ENCODE measurements around the gene RBM17.
"Not testable (repeated sequence)": the region's sequence is repeated elsewhere in the genome, so short reads cannot be mapped to it uniquely, and the experiment has no call there.

RBM17 gene

GRCh38 chr10:6112893-6113292 is 24.1 kb downstream of the RBM17 start:
- DNase-seq (ENCODE audit: low read depth): no peak

GRCh38 chr10:6114299-6114698 is 25.5 kb downstream of the RBM17 start:
- no peak for DNase-seq (ENCODE audit: low read depth)

- peak; percentile 33 for DNase-seq (ENCODE audit: low read depth)
Measured at GRCh38 chr10:6114805-6115341, 26.0 kb downstream of the RBM17 start.

GRCh38 chr10:6115411-6115810 is 26.6 kb downstream of the RBM17 start:
- no peak for DNase-seq (ENCODE audit: low read depth)

- DNase-seq (ENCODE audit: low read depth): no peak
Measured at GRCh38 chr10:6115824-6116350, 27.1 kb downstream of the RBM17 start.

GRCh38 chr10:6116806-6117205 is 28.0 kb downstream of the RBM17 start:
- DNase-seq (ENCODE audit: low read depth): no peak

GRCh38 chr10:6117711-6118110 is 28.9 kb downstream of the RBM17 start:
- no peak for DNase-seq (ENCODE audit: low read depth)

GRCh38 chr10:6119423-6119822 is 30.6 kb downstream of the RBM17 start:
- DNase-seq (ENCODE audit: low read depth): no peak

GRCh38 chr10:6119962-6120361 is 31.1 kb downstream of the RBM17 start:
- no peak for DNase-seq (ENCODE audit: low read depth)

GRCh38 chr10:6120691-6121090 is 31.9 kb downstream of the RBM17 start:
- DNase-seq (ENCODE audit: low read depth): no peak

- DNase-seq (ENCODE audit: low read depth): no peak
Measured at GRCh38 chr10:6121146-6121545, 32.3 kb downstream of the RBM17 start.

- no peak for DNase-seq (ENCODE audit: low read depth)
Measured at GRCh38 chr10:6123532-6123931, 34.7 kb downstream of the RBM17 start.

- DNase-seq (ENCODE audit: low read depth): no peak
Measured at GRCh38 chr10:6124666-6125065, 35.8 kb downstream of the RBM17 start.

- DNase-seq (ENCODE audit: low read depth): not testable (repeated sequence)
Measured at GRCh38 chr10:6127461-6127860, 38.6 kb downstream of the RBM17 start.

GRCh38 chr10:6128087-6128486 is 39.3 kb downstream of the RBM17 start:
- no peak for DNase-seq (ENCODE audit: low read depth)

- DNase-seq (ENCODE audit: low read depth): no peak
Measured at GRCh38 chr10:6128591-6129251, 39.9 kb downstream of the RBM17 start.

GRCh38 chr10:6130848-6131470 is 42.1 kb downstream of the RBM17 start:
- DNase-seq (ENCODE audit: low read depth): no peak

- DNase-seq (ENCODE audit: low read depth): no peak
Measured at GRCh38 chr10:6133331-6134098, 44.7 kb downstream of the RBM17 start.

GRCh38 chr10:6134099-6134823 is 45.4 kb downstream of the RBM17 start:
- no peak for DNase-seq (ENCODE audit: low read depth)

GRCh38 chr10:6135039-6135438 is 46.2 kb downstream of the RBM17 start:
- no peak for DNase-seq (ENCODE audit: low read depth)

- no peak for DNase-seq (ENCODE audit: low read depth)
Measured at GRCh38 chr10:6135589-6136168, 46.8 kb downstream of the RBM17 start.

Data from fibroblast of the conjunctiva (primary cell).